ENCODE measurements around the gene ADAR. TPM values are rescaled to one million over a fixed set of nuclear protein-coding genes. Genes with fewer than 3 reads are reported as not detected.
A peak's percentile ranks its signal among the peaks of the same experiment; 100 is the strongest.

The ADAR gene
- total and polyA plus RNA-seq, 2 of the 4 experiments (the other 2 are of a cell fraction) = 70.9 to 131 TPM

DNA sequence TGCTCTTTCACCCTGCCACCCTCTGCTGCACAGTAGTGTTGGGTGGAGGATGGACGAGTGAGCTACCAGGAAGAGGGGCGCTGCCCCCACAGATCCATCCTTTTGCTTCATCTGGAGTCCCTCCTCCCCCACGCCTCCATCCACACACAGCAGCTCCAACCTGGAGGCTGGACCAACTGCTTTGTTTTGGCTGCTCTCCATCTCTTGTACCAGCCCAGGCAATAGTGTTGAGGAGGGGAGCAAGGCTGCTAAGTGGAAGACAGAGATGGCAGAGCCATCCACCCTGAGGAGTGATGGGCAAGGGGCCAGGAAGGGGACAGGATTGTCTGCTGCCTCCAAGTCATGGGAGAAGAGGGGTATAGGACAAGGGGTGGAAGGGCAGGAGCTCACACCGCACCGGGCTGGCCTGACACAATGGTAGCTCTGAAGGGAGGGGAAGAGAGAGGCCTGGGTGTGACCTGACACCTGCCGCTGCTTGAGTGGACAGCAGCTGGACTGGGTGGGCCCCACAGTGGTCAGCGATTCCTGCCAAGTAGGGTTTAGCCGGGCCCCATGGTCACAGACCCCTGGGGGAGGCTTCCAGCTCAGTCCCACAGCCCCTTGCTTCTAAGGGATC is 31.9 kb downstream of the ADAR start:
- peaks cover 11% of the 10 kb centered on the region; the same call in 1 of the 2 replicates for H3K9me1 ChIP-seq (ENCODE audit: insufficient read depth, low read length)
- H3K18ac ChIP-seq (ENCODE audit: low read depth, low read length) = no peak overlapping the region
- peaks cover 28% of the 10 kb centered on the region for H3K36me3 ChIP-seq (ENCODE audit: control insufficient read depth, insufficient read depth, low read length)
- peaks cover 14% of the 10 kb centered on the region for H4K20me1 ChIP-seq (ENCODE audit: insufficient read depth, low read length)
- intact Hi-C loops (cut with micrococcal nuclease) (no loop called here), in situ Hi-C loops (cut with MboI; ENCODE audit: low sequenced_read_pairs) (no loop called here), dilution Hi-C loops (cut with HindIII; ENCODE audit: low sequenced_read_pairs, unreplicated experiment) (no loop called here)
- no peak overlapping the region for H2BK120ac ChIP-seq (ENCODE audit: low read depth, low read length)
- H2BK5ac ChIP-seq (ENCODE audit: low read depth, low read length, poor library complexity, severe bottlenecking) = no peak overlapping the region
- H3K56ac ChIP-seq (ENCODE audit: extremely low read depth, insufficient read depth, low read length) = no peak overlapping the region
- ChIA-PET POLR2A (ENCODE audit: unreplicated experiment) (no interaction called here), CTCF (interaction anchor here (2.9 kb wide), 1 partner anchor 16 kb away, joined by 10 read pairs; no protein-coding TSS in a partner anchor)
- no peak overlapping the region for H3K23ac ChIP-seq (ENCODE audit: low read depth, low read length)
- H2BK15ac ChIP-seq (ENCODE audit: low read depth, low read length) = no peak overlapping the region
- peak overlapping the region; percentile 25 for H2AK9ac ChIP-seq (replicated peaks; ENCODE audit: low read depth, low read length, poor library complexity)
- no peak overlapping the region for H3K4me2 ChIP-seq (ENCODE audit: low read depth, low read length)
- no peak overlapping the region for H3K4ac ChIP-seq (ENCODE audit: low read depth, low read length)
- no peak overlapping the region for H4K91ac ChIP-seq (ENCODE audit: insufficient read depth, low read depth, low read length)
- H3K4me3 ChIP-seq (ENCODE audit: insufficient read depth, low read depth, low read length) = no peak overlapping the region
- H2AFZ ChIP-seq (replicated peaks; ENCODE audit: low read length, poor library complexity) = no peak overlapping the region
- H4K5ac ChIP-seq (ENCODE audit: low read depth, low read length) = no peak overlapping the region
- peaks cover 9% of the 10 kb centered on the region for H3K27me3 ChIP-seq (ENCODE audit: control insufficient read depth, insufficient read depth, low read length)
- no CpG with 5 or more reads among the region's 8 CpGs for WGBS, 2 experiments (ENCODE audit: extremely low coverage in 2 of 2, insufficient read length in 1 of 2)
- H2AK5ac ChIP-seq (ENCODE audit: low read depth, low read length) = no peak overlapping the region
- H3K9me3 ChIP-seq (ENCODE audit: control insufficient read depth, insufficient read depth, low read length) = no peaks in the 10 kb centered on the region
- no peak overlapping the region for H2BK20ac ChIP-seq (ENCODE audit: low read depth, low read length)
- no peak overlapping the region for H3K27ac ChIP-seq (ENCODE audit: insufficient read depth, low read length)
- TF ChIP-seq POLR2A (IDR thresholded peaks at IDR 0.05; ENCODE audit: low read depth, low read length) (no peak), RCOR1 (IDR thresholded peaks at IDR 0.05; ENCODE audit: insufficient replicate concordance, low read length) (no peak), CHD1 (IDR thresholded peaks at IDR 0.05; ENCODE audit: low read depth, low read length) (no peak), MXI1 (IDR thresholded peaks at IDR 0.05; ENCODE audit: borderline replicate concordance, low read depth, low read length) (no peak), NFE2L2 (IDR thresholded peaks at IDR 0.05; ENCODE audit: low read depth, low read length) (no peak), RAD21 (IDR thresholded peaks at IDR 0.05; ENCODE audit: low read length) (no peak), BHLHE40 (IDR thresholded peaks at IDR 0.05; ENCODE audit: low read depth, low read length) (no peak), RFX5 (IDR thresholded peaks at IDR 0.05; ENCODE audit: low read depth, low read length) (no peak), MAFK (IDR thresholded peaks at IDR 0.05; ENCODE audit: low read depth, low read length) (no peak), SMC3 (IDR thresholded peaks at IDR 0.05; ENCODE audit: low read depth, low read length) (no peak)
- TF ChIP-seq, protein P1, sequence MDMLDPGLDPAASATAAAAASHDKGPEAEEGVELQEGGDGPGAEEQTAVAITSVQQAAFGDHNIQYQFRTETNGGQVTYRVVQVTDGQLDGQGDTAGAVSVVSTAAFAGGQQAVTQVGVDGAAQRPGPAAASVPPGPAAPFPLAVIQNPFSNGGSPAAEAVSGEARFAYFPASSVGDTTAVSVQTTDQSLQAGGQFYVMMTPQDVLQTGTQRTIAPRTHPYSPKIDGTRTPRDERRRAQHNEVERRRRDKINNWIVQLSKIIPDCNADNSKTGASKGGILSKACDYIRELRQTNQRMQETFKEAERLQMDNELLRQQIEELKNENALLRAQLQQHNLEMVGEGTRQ (IDR thresholded peaks at IDR 0.05; ENCODE audit: low read depth, low read length) = no peak
- TF ChIP-seq, protein P2, sequence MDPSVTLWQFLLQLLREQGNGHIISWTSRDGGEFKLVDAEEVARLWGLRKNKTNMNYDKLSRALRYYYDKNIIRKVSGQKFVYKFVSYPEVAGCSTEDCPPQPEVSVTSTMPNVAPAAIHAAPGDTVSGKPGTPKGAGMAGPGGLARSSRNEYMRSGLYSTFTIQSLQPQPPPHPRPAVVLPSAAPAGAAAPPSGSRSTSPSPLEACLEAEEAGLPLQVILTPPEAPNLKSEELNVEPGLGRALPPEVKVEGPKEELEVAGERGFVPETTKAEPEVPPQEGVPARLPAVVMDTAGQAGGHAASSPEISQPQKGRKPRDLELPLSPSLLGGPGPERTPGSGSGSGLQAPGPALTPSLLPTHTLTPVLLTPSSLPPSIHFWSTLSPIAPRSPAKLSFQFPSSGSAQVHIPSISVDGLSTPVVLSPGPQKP (IDR thresholded peaks at IDR 0.05; ENCODE audit: borderline replicate concordance, low read depth, low read length) = no peak
- H4K8ac ChIP-seq (ENCODE audit: low read depth in 2 of 2, low read length in 2 of 2) = no peak overlapping the region
- ATAC-seq (ENCODE audit: low read depth) (no peak), DNase-seq (no peak)
- H3K14ac ChIP-seq (replicated peaks; ENCODE audit: low read depth, low read length) = no peak overlapping the region
- H3K9ac ChIP-seq (ENCODE audit: low read depth, low read length) = no peak overlapping the region
- H3K4me1 ChIP-seq (ENCODE audit: control insufficient read depth, insufficient read depth, low read length) = peaks cover 4% of the 10 kb centered on the region; the same call in 1 of the 2 replicates
- 0 out of 4 replicates have a peak, but pooled peaks cover 0 to 2% of the 10 kb centered on the region in 2 experiments for H3K79me1 ChIP-seq (ENCODE audit: low read depth in 1 of 2, low read length in 2 of 2)
- BruUV-seq (replicated peaks) = no TSS peak
